ENCODE results near the gene CREB3L4. TPM values are rescaled to one million over a fixed set of nuclear protein-coding genes. Genes with fewer than 3 reads are reported as not detected.

CREB3L4 gene
- total RNA-seq, 1 experiment from 2014 or later = 12.3 TPM

DNA sequence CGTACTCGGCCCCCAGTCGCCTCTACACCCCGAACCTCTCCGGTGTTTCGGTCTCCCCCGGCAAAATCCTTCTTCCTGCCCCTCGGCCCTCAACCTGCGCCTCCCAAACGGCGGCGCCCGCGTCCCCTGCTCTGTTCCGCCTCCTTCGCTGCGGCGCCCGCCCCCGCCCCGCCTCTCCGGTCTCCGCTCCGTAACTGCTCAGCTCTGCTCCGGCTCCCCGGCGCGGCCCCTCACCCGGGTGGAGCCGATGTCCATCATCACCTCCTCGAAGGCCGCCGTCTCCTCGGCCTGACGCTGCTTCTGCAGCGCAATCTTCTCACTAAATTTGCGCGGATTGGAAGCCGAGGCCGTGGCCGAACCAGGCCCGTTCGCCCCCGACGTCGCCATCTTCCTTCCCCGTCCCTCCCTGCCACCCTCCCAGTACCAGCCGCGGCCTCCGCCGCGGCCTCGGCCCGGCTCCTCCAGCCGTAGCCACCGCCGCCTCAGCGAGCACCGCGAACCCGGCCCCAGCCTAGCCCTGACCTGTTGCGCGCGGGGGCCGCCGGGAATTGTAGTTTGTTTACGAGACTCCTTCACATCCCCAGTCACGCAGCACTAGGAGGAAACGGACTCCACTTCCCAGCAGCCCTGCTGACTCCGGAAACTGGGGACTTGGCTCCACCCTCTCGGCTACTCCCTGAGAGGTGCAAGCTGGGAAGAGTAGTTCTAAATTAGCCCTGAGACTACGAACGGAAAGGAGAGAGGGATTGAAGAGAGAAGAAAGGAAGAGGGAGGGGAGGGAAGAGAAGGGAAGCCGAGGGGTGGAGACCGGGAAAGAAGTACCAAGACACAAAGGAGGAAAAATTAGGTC lies 9.4 kb upstream of the CREB3L4 start, which contains the start of gene CRTC2:
TSS of gene CRTC2 (minus strand) at position 502 of the 850 bp plus-strand sequence. CDS start at position 387, 115 bp downstream.
- BruUV-seq (replicated peaks) = no TSS peak
- CTCF ChIA-PET = interaction anchor here (0.6 kb wide), 1 partner anchor 38 kb away, joined by 3 read pairs; no protein-coding TSS in a partner anchor
- H3K4me1 ChIP-seq (ENCODE audit: control insufficient read depth, insufficient read depth, low read length) = peaks cover 32% of the 10 kb centered on the region
- H3K4me3 ChIP-seq (ENCODE audit: low read depth in 2 of 2, low read length in 2 of 2) = peak within 1 kb of the TSS; percentile 80 to 98
- no peaks in the 10 kb centered on the region; the same call in 1 of the 2 replicates for H3K36me3 ChIP-seq (ENCODE audit: control insufficient read depth, insufficient read depth, low read length)
- H3K9me3 ChIP-seq (ENCODE audit: control insufficient read depth, insufficient read depth, low read depth, low read length) = no peaks in the 10 kb centered on the region
- 0 out of 2 replicates have a peak, but pooled peaks have one; percentile 32 for TF ChIP-seq SIN3A (IDR thresholded peaks at IDR 0.05; ENCODE audit: borderline replicate concordance, insufficient read depth, low read depth, low read length)
- TF ChIP-seq, protein P1, sequence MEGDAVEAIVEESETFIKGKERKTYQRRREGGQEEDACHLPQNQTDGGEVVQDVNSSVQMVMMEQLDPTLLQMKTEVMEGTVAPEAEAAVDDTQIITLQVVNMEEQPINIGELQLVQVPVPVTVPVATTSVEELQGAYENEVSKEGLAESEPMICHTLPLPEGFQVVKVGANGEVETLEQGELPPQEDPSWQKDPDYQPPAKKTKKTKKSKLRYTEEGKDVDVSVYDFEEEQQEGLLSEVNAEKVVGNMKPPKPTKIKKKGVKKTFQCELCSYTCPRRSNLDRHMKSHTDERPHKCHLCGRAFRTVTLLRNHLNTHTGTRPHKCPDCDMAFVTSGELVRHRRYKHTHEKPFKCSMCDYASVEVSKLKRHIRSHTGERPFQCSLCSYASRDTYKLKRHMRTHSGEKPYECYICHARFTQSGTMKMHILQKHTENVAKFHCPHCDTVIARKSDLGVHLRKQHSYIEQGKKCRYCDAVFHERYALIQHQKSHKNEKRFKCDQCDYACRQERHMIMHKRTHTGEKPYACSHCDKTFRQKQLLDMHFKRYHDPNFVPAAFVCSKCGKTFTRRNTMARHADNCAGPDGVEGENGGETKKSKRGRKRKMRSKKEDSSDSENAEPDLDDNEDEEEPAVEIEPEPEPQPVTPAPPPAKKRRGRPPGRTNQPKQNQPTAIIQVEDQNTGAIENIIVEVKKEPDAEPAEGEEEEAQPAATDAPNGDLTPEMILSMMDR (IDR thresholded peaks at IDR 0.05) = no peak
- TF ChIP-seq, protein P2, sequence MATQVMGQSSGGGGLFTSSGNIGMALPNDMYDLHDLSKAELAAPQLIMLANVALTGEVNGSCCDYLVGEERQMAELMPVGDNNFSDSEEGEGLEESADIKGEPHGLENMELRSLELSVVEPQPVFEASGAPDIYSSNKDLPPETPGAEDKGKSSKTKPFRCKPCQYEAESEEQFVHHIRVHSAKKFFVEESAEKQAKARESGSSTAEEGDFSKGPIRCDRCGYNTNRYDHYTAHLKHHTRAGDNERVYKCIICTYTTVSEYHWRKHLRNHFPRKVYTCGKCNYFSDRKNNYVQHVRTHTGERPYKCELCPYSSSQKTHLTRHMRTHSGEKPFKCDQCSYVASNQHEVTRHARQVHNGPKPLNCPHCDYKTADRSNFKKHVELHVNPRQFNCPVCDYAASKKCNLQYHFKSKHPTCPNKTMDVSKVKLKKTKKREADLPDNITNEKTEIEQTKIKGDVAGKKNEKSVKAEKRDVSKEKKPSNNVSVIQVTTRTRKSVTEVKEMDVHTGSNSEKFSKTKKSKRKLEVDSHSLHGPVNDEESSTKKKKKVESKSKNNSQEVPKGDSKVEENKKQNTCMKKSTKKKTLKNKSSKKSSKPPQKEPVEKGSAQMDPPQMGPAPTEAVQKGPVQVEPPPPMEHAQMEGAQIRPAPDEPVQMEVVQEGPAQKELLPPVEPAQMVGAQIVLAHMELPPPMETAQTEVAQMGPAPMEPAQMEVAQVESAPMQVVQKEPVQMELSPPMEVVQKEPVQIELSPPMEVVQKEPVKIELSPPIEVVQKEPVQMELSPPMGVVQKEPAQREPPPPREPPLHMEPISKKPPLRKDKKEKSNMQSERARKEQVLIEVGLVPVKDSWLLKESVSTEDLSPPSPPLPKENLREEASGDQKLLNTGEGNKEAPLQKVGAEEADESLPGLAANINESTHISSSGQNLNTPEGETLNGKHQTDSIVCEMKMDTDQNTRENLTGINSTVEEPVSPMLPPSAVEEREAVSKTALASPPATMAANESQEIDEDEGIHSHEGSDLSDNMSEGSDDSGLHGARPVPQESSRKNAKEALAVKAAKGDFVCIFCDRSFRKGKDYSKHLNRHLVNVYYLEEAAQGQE (IDR thresholded peaks at IDR 0.05; ENCODE audit: insufficient read depth in 1 of 2, low read depth in 2 of 2, low read length in 1 of 2) = 0 out of 4 replicates have a peak, but pooled peaks of 1 of the 2 experiments have one; percentile 40
- no peak for TF ChIP-seq TCF7L2 (IDR thresholded peaks at IDR 0.05; ENCODE audit: low read depth, low read length)
- TF ChIP-seq POLR2AphosphoS5 (IDR thresholded peaks at IDR 0.05; ENCODE audit: low read depth, low read length) = peak; percentile 63; the same call in 1 of the 2 replicates
- ATAC-seq (peak; percentile 90), DNase-seq (ENCODE audit: low read depth, low spot score) (peak; percentile 97)
- no peaks in the 10 kb centered on the region for H3K27me3 ChIP-seq (ENCODE audit: control insufficient read depth, insufficient read depth, low read length)
- POLR2A ChIA-PET = interaction anchor here (0.6 kb wide), 2 partner anchors 12 to 135 kb away, joined by 3 to 4 read pairs; partner anchors contain the start of gene DENND4B
- intact Hi-C loops (cut with micrococcal nuclease; ENCODE audit: unreplicated experiment) (no loop called here), in situ Hi-C loops (cut with HindIII; ENCODE audit: low pct_unique_long_range_greater_than_20kb, low sequenced_read_pairs) (no loop called here)
- peak within 1 kb of the TSS; percentile 86 for H3K27ac ChIP-seq (ENCODE audit: low read length)

DNA sequence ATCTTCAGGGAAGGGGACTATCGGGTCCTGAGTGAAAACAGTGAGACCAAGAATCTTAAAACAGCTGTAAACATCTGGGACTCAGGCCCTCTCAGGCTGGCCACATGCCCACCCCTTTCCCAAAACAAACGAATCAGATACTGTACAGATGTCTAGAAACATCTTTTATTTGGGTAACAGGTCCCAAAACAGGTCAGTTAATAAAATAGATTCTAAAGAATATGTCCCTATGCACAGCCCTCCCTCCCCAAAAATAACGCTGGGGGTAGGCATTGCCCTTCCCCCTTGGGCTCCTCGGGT lies 8.8 kb upstream of the CREB3L4 start:
- intact Hi-C loops (cut with micrococcal nuclease; ENCODE audit: unreplicated experiment) = no loop called here
- ATAC-seq = no peak
- Histone ChIP-seq H3K4me3 (ENCODE audit: low read depth in 2 of 2, low read length in 2 of 2) (peak overlapping the region; percentile 31 to 80; a peak in 3 of 4 replicates), H3K9me3 (ENCODE audit: control insufficient read depth, insufficient read depth, low read depth, low read length) (no peaks in the 10 kb centered on the region), H3K36me3 (ENCODE audit: control insufficient read depth, insufficient read depth, low read length) (no peaks in the 10 kb centered on the region; the same call in 1 of the 2 replicates), H3K27me3 (ENCODE audit: control insufficient read depth, insufficient read depth, low read length) (no peaks in the 10 kb centered on the region), H3K4me1 (ENCODE audit: control insufficient read depth, insufficient read depth, low read length) (peaks cover 32% of the 10 kb centered on the region), H3K27ac (ENCODE audit: low read length) (peak overlapping the region; percentile 86)
- in situ Hi-C loops (cut with HindIII; ENCODE audit: low pct_unique_long_range_greater_than_20kb, low sequenced_read_pairs) = no loop called here
- TF ChIP-seq, protein P1 (IDR thresholded peaks at IDR 0.05) = no peak
- TF ChIP-seq TCF7L2 (IDR thresholded peaks at IDR 0.05; ENCODE audit: low read depth, low read length) = no peak
- TF ChIP-seq SIN3A (IDR thresholded peaks at IDR 0.05; ENCODE audit: borderline replicate concordance, insufficient read depth, low read depth, low read length) = no peak
- TF ChIP-seq POLR2AphosphoS5 (IDR thresholded peaks at IDR 0.05; ENCODE audit: low read depth, low read length) = no peak
- TF ChIP-seq, protein P2 (IDR thresholded peaks at IDR 0.05; ENCODE audit: insufficient read depth in 1 of 2, low read depth in 2 of 2, low read length in 1 of 2) = no peak
- ChIA-PET POLR2A (interaction anchor here (0.6 kb wide), 1 partner anchor 13 kb away, joined by 3 read pairs; the partner anchor contains the start of gene DENND4B), CTCF (no interaction called here)
- no TSS peak for BruUV-seq (replicated peaks)
- no peak for DNase-seq (ENCODE audit: low read depth, low spot score)

Data from Panc1 (cell line).